GM12878 (cell line): ENCODE measurements around the gene MTHFR. TPM values are rescaled to one million over a fixed set of nuclear protein-coding genes. Genes with fewer than 3 reads are reported as not detected.

Experiments used
- ATAC-seq: fragments of 200-7000 bp; cut with Tn5 transposase; 3 replicates; pipeline ENCODE4 v1.9.1; 2020; ENCODE audit warnings: mild to moderate bottlenecking, moderate library complexity
- BruUV-seq: library from RNA; stranded (reverse); fragments of 400-500 nt; replicated peaks from 2 replicates; lab custom pipeline; 2021; lab: Mats Ljungman, UMichigan
- CTCF ChIA-PET: fragments of 300-600 bp; sonication (Branson Sonifier 250); formaldehyde crosslinking; extraction: SDS; loops from one replicate; lab custom pipeline; 2021; ENCODE audit warnings: inconsistent platforms; lab: Yijun Ruan, JAX
- POLR2A ChIA-PET: fragments of 350-600 bp; formaldehyde crosslinking; extraction: SDS; loops from one replicate; lab custom pipeline; 2021; ENCODE audit warnings: inconsistent platforms; lab: Charles Lee
- RAD21 ChIA-PET: fragments of 300-600 bp; sonication (Branson Sonifier 250); formaldehyde crosslinking; loops from one replicate; lab custom pipeline; 2023; ENCODE audit warnings: antibody characterized with exemption; ENCODE audit not compliant: unreplicated experiment; lab: Charles Lee
- SMC1A ChIA-PET: fragments of 300-600 bp; sonication (Branson Sonifier 250); formaldehyde crosslinking; loops from one replicate; lab custom pipeline; 2023; ENCODE audit not compliant: unreplicated experiment, uncharacterized antibody; lab: Charles Lee
- DNase-seq: peaks from one replicate; pipeline ENCODE4 v3.0.0-alpha.2; 2011; ENCODE audit warnings: low read depth, low spot score
- FAIRE-seq: peaks from 3 replicates; lab custom pipeline; 2011; peaks lifted over from hg19 to GRCh38; lab: Jason Lieb, UNC
- H2AFZ ChIP-seq: 2 replicates; pipeline ENCODE4 v1.6.0; 2011; ENCODE audit warnings: low read depth, low read length, control low read depth; ENCODE audit not compliant: control insufficient read depth
- H3K27ac ChIP-seq: 2 replicates; pipeline ENCODE4 v1.5.1; 2011; ENCODE audit warnings: control low read depth; ENCODE audit not compliant: control insufficient read depth, insufficient read depth
- H3K27me3 ChIP-seq, 2 experiments: replicated peaks in 1 of 2; 2 replicates each; pipeline versions ENCODE4 v1.6.0 to v1.6.1; 2011; ENCODE audit warnings: low read length in 1 of 2; ENCODE audit not compliant: control insufficient read depth in 2 of 2, insufficient read depth in 2 of 2
- H3K36me3 ChIP-seq, 2 experiments: 2 replicates each; pipeline ENCODE4 v1.5.1; 2011; ENCODE audit warnings: low read length in 1 of 2; ENCODE audit not compliant: control insufficient read depth in 2 of 2, insufficient read depth in 2 of 2
- H3K4me1 ChIP-seq: 2 replicates; pipeline ENCODE4 v1.6.1; 2011; ENCODE audit warnings: mild to moderate bottlenecking, low read length, moderate library complexity, mixed read lengths; ENCODE audit not compliant: control insufficient read depth, insufficient read depth
- H3K4me2 ChIP-seq: 2 replicates; pipeline ENCODE4 v1.6.0; 2011; ENCODE audit warnings: control low read depth; ENCODE audit not compliant: control insufficient read depth, insufficient read depth
- H3K4me3 ChIP-seq: fragments of 200-600 bp; sonication (generic); 2 replicates; pipeline ENCODE4 v1.5.1; 2016
- H3K79me2 ChIP-seq: 2 replicates; pipeline ENCODE4 v1.6.0; 2011; ENCODE audit warnings: low read length; ENCODE audit not compliant: control insufficient read depth, insufficient read depth
- H3K9ac ChIP-seq: 2 replicates; pipeline ENCODE4 v1.8.0; 2011; ENCODE audit warnings: low read length, control low read depth, mixed read lengths; ENCODE audit not compliant: control insufficient read depth, insufficient read depth
- H3K9me3 ChIP-seq: replicated peaks from 3 replicates; pipeline ENCODE4 v1.5.1; 2011; ENCODE audit warnings: mild to moderate bottlenecking, low read length; ENCODE audit not compliant: control insufficient read depth, insufficient read depth
- H4K20me1 ChIP-seq: 2 replicates; pipeline ENCODE4 v1.6.0; 2011; ENCODE audit not compliant: control insufficient read depth, insufficient read depth
- BHLHE40 ChIP-seq, 2 experiments: fragments of 450-650 bp in 1 of 2; IDR thresholded peaks; 2 replicates each; pipeline ENCODE4 v1.6.1; 2011 to 2017; ENCODE audit warnings: low read depth in 2 of 2, borderline replicate concordance in 1 of 2, improper control_type of control experiment in 1 of 2, low read length in 1 of 2, mild to moderate bottlenecking in 1 of 2
- CTCF ChIP-seq, 3 experiments: IDR thresholded peaks in 2 of 3; conservative IDR thresholded peaks in 1 of 3; 2 replicates each; pipeline ENCODE4 v1.5.1; 2011; ENCODE audit warnings: low read depth in 3 of 3, low read length in 3 of 3, mild to moderate bottlenecking in 3 of 3, control low read depth in 2 of 3, moderate library complexity in 2 of 3, inconsistent platforms in 1 of 3, mixed read lengths in 1 of 3; ENCODE audit not compliant: control insufficient read depth in 2 of 3, insufficient read depth in 1 of 3; ENCODE audit errors: extremely low read depth in 1 of 3
- E4F1 ChIP-seq: fragments of 450-650 bp; IDR thresholded peaks from 2 replicates; pipeline ENCODE4 v1.6.1; 2018; ENCODE audit warnings: borderline replicate concordance, mild to moderate bottlenecking; ENCODE audit not compliant: partially characterized antibody
- ELK1 ChIP-seq: IDR thresholded peaks from 2 replicates; pipeline ENCODE4 v1.6.1; 2012; ENCODE audit warnings: low read depth, low read length, improper control_type of control experiment
- IKZF2 ChIP-seq, 2 experiments: fragments of 450-650 bp; IDR thresholded peaks; 2 replicates each; pipeline ENCODE4 v1.6.1; 2017; ENCODE audit warnings: mild to moderate bottlenecking in 2 of 2, moderate library complexity in 2 of 2
- MAX ChIP-seq: IDR thresholded peaks from 2 replicates; pipeline ENCODE4 v1.6.1; 2012; ENCODE audit warnings: low read depth, low read length, improper control_type of control experiment
- PAX5 ChIP-seq: IDR thresholded peaks from 2 replicates; pipeline ENCODE4 v1.6.1; 2011; ENCODE audit warnings: low read depth, low read length, borderline replicate concordance
- SMARCA5 ChIP-seq: fragments of 450-650 bp; IDR thresholded peaks from 2 replicates; pipeline ENCODE4 v1.6.1; 2017; ENCODE audit warnings: mild to moderate bottlenecking
- SREBF1 ChIP-seq: IDR thresholded peaks from 2 replicates; pipeline ENCODE4 v1.6.1; 2012; ENCODE audit warnings: mild to moderate bottlenecking, low read length
- SUPT20H ChIP-seq: IDR thresholded peaks from 2 replicates; pipeline ENCODE4 v1.6.1; 2011; ENCODE audit warnings: low read depth, mild to moderate bottlenecking, low read length, moderate library complexity, borderline replicate concordance; ENCODE audit not compliant: control insufficient read depth
- SUZ12 ChIP-seq: fragments of 200-600 bp; sonication (generic); IDR thresholded peaks from one replicate; pipeline ENCODE4 v1.6.1; 2018; ENCODE audit warnings: antibody characterized with exemption, mild to moderate bottlenecking; ENCODE audit not compliant: unreplicated experiment
- YY1 ChIP-seq: IDR thresholded peaks from 2 replicates; pipeline ENCODE4 v1.6.1; 2011; ENCODE audit warnings: low read depth, mild to moderate bottlenecking, low read length
- ZNF622 ChIP-seq: fragments of 450-650 bp; IDR thresholded peaks from 2 replicates; pipeline ENCODE4 v1.6.1; 2017; ENCODE audit warnings: mild to moderate bottlenecking, inconsistent platforms
- WGBS: methylation state at CpG from one replicate; pipeline ENCODE4 v1.1.6; 2016; ENCODE audit warnings: low lambda C conversion rate; ENCODE audit not compliant: insufficient replicate concordance, insufficient coverage; ENCODE audit errors: missing lambda C conversion rate; 5-methylcytosine and 5-hydroxymethylcytosine counted together
- in situ Hi-C: fragments of 300-500 bp; cut with MboI; formaldehyde crosslinking; loops from 9 replicates; pipeline ENCODE4 v1.14.3; 2018; ENCODE audit warnings: mixed read lengths
- intact Hi-C: fragments of 100-400 bp; cut with micrococcal nuclease; formaldehyde crosslinking; loops from one replicate; pipeline ENCODE4 v1.14.2; 2022; ENCODE audit not compliant: unreplicated experiment
- polyA plus RNA-seq, 11 experiments: library from polyadenylated mRNA; depleted of rRNA in 4 of 11; unstranded in 6 of 11; stranded (reverse) in 5 of 11; fragments of >200 nt; fragmentation: Nextera tagmentation in 4 of 11; fragmentation: Illumina TruSeq in 1 of 11; extraction: Ambion mirVana in 4 of 11; extraction: Trizol in 1 of 11; gene quantifications; 1 replicate in 1 of 11; 2 replicates in 10 of 11; pipeline versions ENCODE4 v1.2.1 to v1.2.3, GENCODE V29; 2011 to 2016; ENCODE audit warnings: inconsistent platforms in 2 of 11, missing spikeins in 2 of 11, low read depth in 1 of 11
- total RNA-seq, 4 experiments: library from RNA; depleted of rRNA in 3 of 4; stranded (reverse); fragments of >200 nt in 3 of 4; fragmentation: Illumina TruSeq in 1 of 4; extraction: Trizol in 1 of 4; gene quantifications; 2 replicates each; pipeline versions ENCODE4 v1.2.1 to v1.2.3, GENCODE V29; 2013 to 2021

MTHFR gene
- total and polyA plus RNA-seq, 10 of the 15 experiments (the other 5 are each of a cell fraction or from before 2014, with no cell fraction given), result 1.0 to 16.8 (median 9.4) TPM

- TF ChIP-seq CTCF (IDR thresholded peaks at IDR 0.05 in 2 of 3, conservative IDR thresholded peaks at IDR 0.05 in 1 of 3; ENCODE audit: control insufficient read depth in 2 of 3, extremely low read depth in 1 of 3, insufficient read depth in 1 of 3, low read depth in 3 of 3, low read length in 3 of 3) (no peak), ELK1 (no peak), PAX5 (no peak), SREBF1 (no peak), IKZF2 (IDR thresholded peaks at IDR 0.05) (no peak)
Observed at GRCh38 chr1:11779715-11780379, 25.9 kb downstream of the MTHFR start (continued).

- H3K4me2 ChIP-seq, result no peak overlapping the region
- H3K9ac ChIP-seq, result no peak overlapping the region
- WGBS, result 45% methylated on average over 15 of the region's 15 CpGs
- no TSS peak for BruUV-seq
- no peak overlapping the region for H2AFZ ChIP-seq
- no peaks in the 10 kb centered on the region for H4K20me1 ChIP-seq
- ChIA-PET SMC1A (no interaction called here), CTCF (interaction anchor here (0.6 kb wide), 2 partner anchors 19 to 476 kb away, joined by 3 read pairs; no protein-coding TSS in a partner anchor), RAD21 (no interaction called here), POLR2A (no interaction called here)
- ATAC-seq (no peak), FAIRE-seq (no peak), DNase-seq (no peak)
- no peaks in the 10 kb centered on the region for H3K36me3 ChIP-seq
- H3K9me3 ChIP-seq, result no peaks in the 10 kb centered on the region
- H3K27ac ChIP-seq, result no peak overlapping the region
- intact Hi-C loops, result no loop called here
- H3K4me3 ChIP-seq, result no peak overlapping the region
- in situ Hi-C loops, result no loop called here
- H3K79me2 ChIP-seq, result no peaks in the 10 kb centered on the region
- H3K4me1 ChIP-seq, result peaks cover 4% of the 10 kb centered on the region; the same call in 1 of the 2 replicates
- no peaks in the 10 kb centered on the region for H3K27me3 ChIP-seq
- TF ChIP-seq YY1 (no peak), SUPT20H (no peak), PAX5 (no peak), ZNF622 (no peak), BHLHE40 (IDR thresholded peaks at IDR 0.05; ENCODE audit: borderline replicate concordance in 1 of 2, low read depth in 2 of 2, low read length in 1 of 2) (no peak), E4F1 (no peak), SUZ12 (no peak), SMARCA5 (no peak), MAX (no peak)
Observed at GRCh38 chr1:11778844-11779623, 26.7 kb downstream of the MTHFR start.
